ENCODE data around the gene RERE. TPM values are rescaled to one million over a fixed set of nuclear protein-coding genes. Genes with fewer than 3 reads are reported as not detected.
A peak's percentile ranks its signal among the peaks of the same experiment; 100 is the strongest.

The RERE gene
- total and polyA plus RNA-seq, 12 donors: 46.5 to 163 (median 139) TPM

- Histone ChIP-seq H3K27me3 (no peaks in the 10 kb centered on the region), H3K36me3 (peaks cover 0 to 53% (median 0%) of the 10 kb centered on the region in 9 donors), H3K4me3 (no peak overlapping the region), H3K4me1 (peaks cover 46 to 96% (median 82%) of the 10 kb centered on the region in 9 donors), H3K27ac (peak overlapping the region in 5 of 10 donors; percentile 21 to 81 (median 41)), H3K9me3 (no peaks in the 10 kb centered on the region)
- no peak for TF ChIP-seq CTCF (IDR thresholded peaks at IDR 0.05)
- no peak for DNase-seq
- 72 to 75% methylated on average over 4 of the region's 4 CpGs for WGBS, 2 donors
- no peak for ATAC-seq
- intact Hi-C loops (cut with DNase I): no loop called here
Measured at GRCh38 chr1:8376358-8376840, 441.0 kb downstream of the RERE start.

- intact Hi-C loops (cut with DNase I): loop anchor here in 8 of 10 donors (5.0 kb wide), 2 partner anchors 32 to 47 kb away; no protein-coding TSS in a partner anchor
- 82 to 85% methylated on average over 2 of the region's 2 CpGs for WGBS, 2 donors
- DNase-seq (peak in 1 of 2 donors; percentile 16), ATAC-seq (no peak)
- peaks cover 0 to 54% (median 0%) of the 10 kb centered on the region in 9 donors for H3K36me3 ChIP-seq
- no peak overlapping the region for H3K4me3 ChIP-seq
- peak in 7 of 9 donors; percentile 24 to 47 (median 37) for TF ChIP-seq CTCF (IDR thresholded peaks at IDR 0.05)
- H3K4me1 ChIP-seq: peaks cover 47 to 96% (median 82%) of the 10 kb centered on the region in 9 donors
- H3K9me3 ChIP-seq: no peaks in the 10 kb centered on the region
- H3K27me3 ChIP-seq: no peaks in the 10 kb centered on the region
- peak overlapping the region; percentile 83 to 93 (median 88) for H3K27ac ChIP-seq
Measured at GRCh38 chr1:8374812-8375211, 442.6 kb downstream of the RERE start.

- H3K9me3 ChIP-seq: no peaks in the 10 kb centered on the region
Measured at GRCh38 chr1:8374356-8374755, 443.1 kb downstream of the RERE start.

More at GRCh38 chr1:8374356-8374755, 443.1 kb downstream of the RERE start:
- no peak overlapping the region for H3K4me3 ChIP-seq
- H3K27ac ChIP-seq: peak overlapping the region; percentile 83 to 93 (median 88)
- intact Hi-C loops (cut with DNase I): loop anchor here in 8 of 10 donors (5.0 kb wide), 2 partner anchors 33 to 48 kb away; no protein-coding TSS in a partner anchor
- peaks cover 0 to 50% (median 0%) of the 10 kb centered on the region in 9 donors for H3K36me3 ChIP-seq
- no peaks in the 10 kb centered on the region for H3K27me3 ChIP-seq
- TF ChIP-seq CTCF (IDR thresholded peaks at IDR 0.05): no peak
- ATAC-seq (peak in 1 of 8 donors; percentile 14), DNase-seq (no peak)
- peaks cover 43 to 96% (median 80%) of the 10 kb centered on the region in 9 donors for H3K4me1 ChIP-seq
- WGBS, 2 donors: 76 to 79% methylated on average over 5 of the region's 5 CpGs
